GM12878 (cell line): ENCODE data around the gene ZNF765. TPM values are rescaled to one million over a fixed set of nuclear protein-coding genes. Genes with fewer than 3 reads are reported as not detected.
A peak's percentile ranks its signal among the peaks of the same experiment; 100 is the strongest.

Experiments used
- BCLAF1 ChIP-seq: fragments of 450-650 bp; IDR thresholded peaks from 2 replicates; pipeline ENCODE4 v1.6.1; 2017; ENCODE audit warnings: antibody characterized with exemption, mild to moderate bottlenecking, moderate library complexity
- BHLHE40 ChIP-seq, 2 experiments: fragments of 450-650 bp in 1 of 2; IDR thresholded peaks; 2 replicates each; pipeline ENCODE4 v1.6.1; 2011 to 2017; ENCODE audit warnings: low read depth in 2 of 2, borderline replicate concordance in 1 of 2, improper control_type of control experiment in 1 of 2, low read length in 1 of 2, mild to moderate bottlenecking in 1 of 2
- BRCA1 ChIP-seq: IDR thresholded peaks from 2 replicates; pipeline ENCODE4 v1.6.1; 2011; ENCODE audit warnings: low read depth, low read length, improper control_type of control experiment
- E2F4 ChIP-seq: IDR thresholded peaks from 2 replicates; pipeline ENCODE4 v1.6.1; 2012; ENCODE audit warnings: low read depth, low read length, improper control_type of control experiment
- FOXM1 ChIP-seq: IDR thresholded peaks from 2 replicates; pipeline ENCODE4 v1.6.1; 2012; ENCODE audit warnings: low read depth, mild to moderate bottlenecking, inconsistent platforms, low read length, moderate library complexity
- HDAC2 ChIP-seq: fragments of 200-600 bp; sonication (generic); IDR thresholded peaks from 2 replicates; pipeline ENCODE4 v1.6.1; 2017
- MXI1 ChIP-seq: fragments of 150-350 bp; IDR thresholded peaks from 2 replicates; pipeline ENCODE4 v1.6.1; 2011; ENCODE audit warnings: low read depth, mild to moderate bottlenecking, inconsistent platforms, low read length, improper control_type of control experiment
- MYC ChIP-seq: IDR thresholded peaks from 2 replicates; pipeline ENCODE4 v1.6.1; 2011; ENCODE audit warnings: mild to moderate bottlenecking, low read length, moderate library complexity, inconsistent platforms; ENCODE audit not compliant: insufficient read depth, insufficient replicate concordance, insufficient read length, severe bottlenecking
- NKRF ChIP-seq: fragments of 450-650 bp; conservative IDR thresholded peaks from 2 replicates; pipeline ENCODE4 v1.6.1; 2017; ENCODE audit warnings: mild to moderate bottlenecking, moderate library complexity
- NR2C1 ChIP-seq: fragments of 450-650 bp; IDR thresholded peaks from 2 replicates; pipeline ENCODE4 v1.6.1; 2017; ENCODE audit warnings: antibody characterized with exemption, mild to moderate bottlenecking, moderate library complexity
- PBX3 ChIP-seq: IDR thresholded peaks from 2 replicates; pipeline ENCODE4 v1.6.1; 2011; ENCODE audit warnings: mild to moderate bottlenecking, low read depth, low read length, moderate library complexity; ENCODE audit not compliant: insufficient replicate concordance
- RELA ChIP-seq: fragments of 450-650 bp; IDR thresholded peaks from 2 replicates; pipeline ENCODE4 v1.8.0; 2014; ENCODE audit warnings: borderline replicate concordance; ENCODE audit not compliant: partially characterized antibody
- SKIL ChIP-seq: fragments of 450-650 bp; IDR thresholded peaks from 2 replicates; pipeline ENCODE4 v1.6.1; 2017; ENCODE audit warnings: mild to moderate bottlenecking, low read depth, inconsistent platforms; ENCODE audit not compliant: poor library complexity, severe bottlenecking
- SREBF1 ChIP-seq: IDR thresholded peaks from 2 replicates; pipeline ENCODE4 v1.6.1; 2012; ENCODE audit warnings: mild to moderate bottlenecking, low read length
- SRF ChIP-seq, 2 experiments: IDR thresholded peaks; 2 replicates each; pipeline ENCODE4 v1.6.1; 2011; ENCODE audit warnings: low read depth in 2 of 2, low read length in 2 of 2, mild to moderate bottlenecking in 1 of 2, moderate library complexity in 1 of 2
- ZBTB33 ChIP-seq: fragments of 450-650 bp; IDR thresholded peaks from 2 replicates; pipeline ENCODE4 v1.6.1; 2017; ENCODE audit warnings: mild to moderate bottlenecking
- ZNF217 ChIP-seq: fragments of 450-650 bp; IDR thresholded peaks from 2 replicates; pipeline ENCODE4 v1.6.1; 2017; ENCODE audit warnings: antibody characterized with exemption, mild to moderate bottlenecking
- polyA plus RNA-seq, 11 experiments: library from polyadenylated mRNA; depleted of rRNA in 4 of 11; unstranded in 6 of 11; stranded (reverse) in 5 of 11; fragments of >200 nt; fragmentation: Nextera tagmentation in 4 of 11; fragmentation: Illumina TruSeq in 1 of 11; extraction: Ambion mirVana in 4 of 11; extraction: Trizol in 1 of 11; gene quantifications; 1 replicate in 1 of 11; 2 replicates in 10 of 11; pipeline versions ENCODE4 v1.2.1 to v1.2.3, GENCODE V29; 2011 to 2016; ENCODE audit warnings: inconsistent platforms in 2 of 11, missing spikeins in 2 of 11, low read depth in 1 of 11
- total RNA-seq, 4 experiments: library from RNA; depleted of rRNA in 3 of 4; stranded (reverse); fragments of >200 nt in 3 of 4; fragmentation: Illumina TruSeq in 1 of 4; extraction: Trizol in 1 of 4; gene quantifications; 2 replicates each; pipeline versions ENCODE4 v1.2.1 to v1.2.3, GENCODE V29; 2013 to 2021

ZNF765 gene
- total and polyA plus RNA-seq, 10 of the 15 experiments (the other 5 are each of a cell fraction or from before 2014, with no cell fraction given) = 2.9 to 12.7 (median 7.0) TPM

- TF ChIP-seq E2F4 (peak; percentile 89), MYC (no peak), HDAC2 (no peak), SKIL (no peak), BRCA1 (no peak), PBX3 (peak; percentile 51), SRF (IDR thresholded peaks at IDR 0.05; ENCODE audit: low read depth in 2 of 2, low read length in 2 of 2) (no peak), ZNF217 (no peak), RELA (no peak), BHLHE40 (IDR thresholded peaks at IDR 0.05; ENCODE audit: borderline replicate concordance in 1 of 2, low read depth in 2 of 2, low read length in 1 of 2) (0 out of 4 replicates have a peak, but pooled peaks of 1 of the 2 experiments have one; percentile 28), NKRF (peak; percentile 61), MXI1 (no peak), FOXM1 (no peak), ZBTB33 (no peak), SREBF1 (no peak), BCLAF1 (no peak), NR2C1 (no peak)
Measured at GRCh38 chr19:53467485-53468262, 72.7 kb downstream of the ZNF765 start, which contains the start of gene ZNF813 (continued).
